Small intestine (tissue), 7 donors: ENCODE measurements around the gene COL27A1. TPM values are rescaled to one million over a fixed set of nuclear protein-coding genes. Genes with fewer than 3 reads are reported as not detected.

Experiments
- DNase-seq, 2 donors: peaks; one replicate each; pipeline versions ENCODE4 v3.0.0 to v3.0.0-alpha.2; 2013
- FAIRE-seq: peaks from 2 replicates; lab custom pipeline; 2012; peaks lifted over from hg19 to GRCh38; lab: Jason Lieb, UNC
- H3K27ac ChIP-seq, 3 donors: one replicate each; pipeline ENCODE4 v1.5.1; 2013; ENCODE audit warnings: low read length in 2 of 3, mild to moderate bottlenecking in 2 of 3, control low read depth in 1 of 3, inconsistent platforms in 1 of 3, low read depth in 1 of 3, moderate library complexity in 1 of 3
- H3K27me3 ChIP-seq, 3 donors: one replicate each; pipeline ENCODE4 v1.6.1; 2013; ENCODE audit warnings: low read length in 3 of 3, inconsistent platforms in 1 of 3; ENCODE audit not compliant: control insufficient read depth in 3 of 3, insufficient read depth in 3 of 3
- H3K36me3 ChIP-seq, 3 donors: one replicate each; pipeline ENCODE4 v1.6.1; 2013; ENCODE audit warnings: low read length in 3 of 3, inconsistent platforms in 1 of 3, low read depth in 1 of 3, mild to moderate bottlenecking in 1 of 3, moderate library complexity in 1 of 3; ENCODE audit not compliant: control insufficient read depth in 3 of 3, insufficient read depth in 2 of 3
- H3K4me1 ChIP-seq, 3 donors: one replicate each; pipeline ENCODE4 v1.6.1; 2013; ENCODE audit warnings: low read length in 2 of 3, inconsistent platforms in 1 of 3, low read depth in 1 of 3, mild to moderate bottlenecking in 1 of 3, moderate library complexity in 1 of 3; ENCODE audit not compliant: control insufficient read depth in 3 of 3, insufficient read depth in 2 of 3
- H3K4me3 ChIP-seq, 3 donors: one replicate each; pipeline ENCODE4 v1.5.1; 2013; ENCODE audit warnings: low read length in 3 of 3, control low read depth in 1 of 3, inconsistent platforms in 1 of 3, low read depth in 1 of 3, mild to moderate bottlenecking in 1 of 3, moderate library complexity in 1 of 3
- H3K9me3 ChIP-seq, 2 donors: one replicate each; pipeline ENCODE4 v1.6.1; 2013; ENCODE audit warnings: low read depth in 1 of 2, low read length in 1 of 2; ENCODE audit not compliant: control insufficient read depth in 2 of 2, insufficient read depth in 1 of 2
- WGBS, 3 donors: extraction: QIAGEN DNeasy Blood & Tissue Kit; methylation state at CpG; one replicate each; pipeline ENCODE4 v1.1.7; 2013; 5-methylcytosine and 5-hydroxymethylcytosine counted together
- polyA plus RNA-seq, 4 donors: library from polyadenylated mRNA; stranded (reverse) in 3 of 4; unstranded in 1 of 4; fragments of 200-250 nt in 3 of 4; fragments of 120-200 nt in 1 of 4; gene quantifications; one replicate each; pipeline versions ENCODE4 v1.2.1 to v1.2.3, GENCODE V29; 2013
- donor health status: healthy with polysubstance abuse.
- donor health status: control.
- donor health status: control.
- donor health status: Bipolar disorder and iron deficiency.
- donor health status: healthy.

COL27A1 gene
- polyA plus RNA-seq, 4 donors, result 0.45 to 123 (median 1.8) TPM

- no peaks in the 10 kb centered on the region for H3K9me3 ChIP-seq
- peak; percentile 72 to 77 for DNase-seq
Measured at GRCh38 chr9:114112778-114113584, 42.4 kb upstream of the COL27A1 start.

GRCh38 chr9:114114364-114114763, 41.0 kb upstream of the COL27A1 start:
- Histone ChIP-seq H3K4me1 (peaks cover 0 to 20% (median 0%) of the 10 kb centered on the region in 3 donors), H3K27ac (no peak overlapping the region), H3K36me3 (no peaks in the 10 kb centered on the region), H3K27me3 (no peaks in the 10 kb centered on the region), H3K9me3 (no peaks in the 10 kb centered on the region), H3K4me3 (no peak overlapping the region)
- DNase-seq, result no peak
- no peak for FAIRE-seq
- 48 to 52% (median 49%) methylated on average over 2 of the region's 2 CpGs for WGBS, 3 donors

More at GRCh38 chr9:114112778-114113584, 42.4 kb upstream of the COL27A1 start:
- H3K36me3 ChIP-seq, result no peaks in the 10 kb centered on the region
- no peak overlapping the region for H3K27ac ChIP-seq
- H3K27me3 ChIP-seq, result no peaks in the 10 kb centered on the region
- H3K4me1 ChIP-seq, result peaks cover 0 to 7% (median 0%) of the 10 kb centered on the region in 3 donors
- FAIRE-seq, result no peak
- H3K4me3 ChIP-seq, result no peak overlapping the region
- 9 to 24% (median 17%) methylated on average over 10 of the region's 10 CpGs for WGBS, 3 donors

- FAIRE-seq (no peak), DNase-seq (no peak)
- WGBS, 3 donors, result 81 to 88% (median 87%) methylated on average over 9 of the region's 9 CpGs
- Histone ChIP-seq H3K9me3 (no peaks in the 10 kb centered on the region), H3K36me3 (no peaks in the 10 kb centered on the region), H3K27me3 (no peaks in the 10 kb centered on the region), H3K4me1 (peaks cover 0 to 28% (median 0%) of the 10 kb centered on the region in 3 donors), H3K27ac (no peak overlapping the region), H3K4me3 (no peak overlapping the region)
Measured at GRCh38 chr9:114115654-114116125, 39.6 kb upstream of the COL27A1 start.

GRCh38 chr9:114116126-114116747, 39.1 kb upstream of the COL27A1 start:
- 77 to 84% (median 80%) methylated on average over 12 of the region's 12 CpGs for WGBS, 3 donors
- no peak for DNase-seq
- H3K36me3 ChIP-seq, result no peaks in the 10 kb centered on the region

GRCh38 chr9:114117614-114117995, 37.7 kb upstream of the COL27A1 start:
- no peaks in the 10 kb centered on the region for H3K36me3 ChIP-seq
- no peak for DNase-seq
- no peaks in the 10 kb centered on the region for H3K27me3 ChIP-seq
- WGBS, 3 donors, result 87 to 89% (median 88%) methylated on average over 7 of the region's 7 CpGs
- no peak overlapping the region for H3K4me3 ChIP-seq
- H3K9me3 ChIP-seq, result no peaks in the 10 kb centered on the region
- peaks cover 0 to 37% (median 0%) of the 10 kb centered on the region in 3 donors for H3K4me1 ChIP-seq
- no peak for FAIRE-seq
- no peak overlapping the region for H3K27ac ChIP-seq

More at GRCh38 chr9:114116126-114116747, 39.1 kb upstream of the COL27A1 start:
- Histone ChIP-seq H3K27ac (no peak overlapping the region), H3K4me3 (no peak overlapping the region), H3K4me1 (peaks cover 0 to 31% (median 0%) of the 10 kb centered on the region in 3 donors), H3K27me3 (no peaks in the 10 kb centered on the region), H3K9me3 (no peaks in the 10 kb centered on the region)
- FAIRE-seq, result no peak

- Histone ChIP-seq H3K9me3 (no peaks in the 10 kb centered on the region), H3K36me3 (no peaks in the 10 kb centered on the region), H3K27me3 (no peaks in the 10 kb centered on the region), H3K27ac (peak overlapping the region in 1 of 3 donors; percentile 49), H3K4me1 (peaks cover 0 to 38% (median 0%) of the 10 kb centered on the region in 3 donors), H3K4me3 (no peak overlapping the region)
- no peak for FAIRE-seq
- DNase-seq, result peak; percentile 23 to 66
- WGBS, 3 donors, result 20 to 58% (median 35%) methylated on average over 21 of the region's 21 CpGs
Measured at GRCh38 chr9:114117996-114118830, 37.1 kb upstream of the COL27A1 start.

- Histone ChIP-seq H3K4me1 (peaks cover 0 to 49% (median 0%) of the 10 kb centered on the region in 3 donors), H3K36me3 (no peaks in the 10 kb centered on the region), H3K27me3 (no peaks in the 10 kb centered on the region), H3K27ac (peak overlapping the region in 1 of 3 donors; percentile 47), H3K4me3 (no peak overlapping the region), H3K9me3 (no peaks in the 10 kb centered on the region)
- DNase-seq (peak in 1 of 2 donors; percentile 34), FAIRE-seq (no peak)
- 28 to 49% (median 37%) methylated on average over 9 of the region's 9 CpGs for WGBS, 3 donors
Measured at GRCh38 chr9:114119242-114120191, 35.8 kb upstream of the COL27A1 start.
